WTC11 (cell line): ENCODE results near the gene IMMP1L. TPM values are rescaled to one million over a fixed set of nuclear protein-coding genes. Genes with fewer than 3 reads are reported as not detected.
A peak's percentile ranks its signal among the peaks of the same experiment; 100 is the strongest.

Experiments
- ATAC-seq: fragments of 200-7000 bp; cut with Tn5 transposase; 2 replicates; pipeline ENCODE4 v1.10.0; 2021; ENCODE audit warnings: mild to moderate bottlenecking, moderate library complexity
- CTCF ChIA-PET: fragments of 300-600 bp; sonication (Branson Sonifier 250); formaldehyde crosslinking; loops from one replicate; lab custom pipeline; 2021; ENCODE audit warnings: antibody characterized with exemption; lab: Charles Lee
- POLR2A ChIA-PET: fragments of 350-600 bp; sonication (Branson Sonifier 250); formaldehyde crosslinking; loops from one replicate; lab custom pipeline; 2021; ENCODE audit warnings: antibody characterized with exemption; lab: Charles Lee
- DNase-seq: peaks from one replicate; pipeline ENCODE4 v3.0.0; 2021; ENCODE audit warnings: low spot score
- H3K27ac Mint-ChIP-seq: 2 replicates; pipeline ENCODE4 v1.8.0; 2021; ENCODE audit warnings: mixed read lengths
- H3K27me3 Mint-ChIP-seq: 2 replicates; pipeline ENCODE4 v1.8.0; 2021; ENCODE audit warnings: low read depth, mild to moderate bottlenecking, moderate library complexity, mixed read lengths
- H3K36me3 Mint-ChIP-seq: 2 replicates; pipeline ENCODE4 v1.8.0; 2021; ENCODE audit warnings: mixed read lengths
- H3K4me1 Mint-ChIP-seq: 2 replicates; pipeline ENCODE4 v1.8.0; 2022; ENCODE audit warnings: mixed read lengths
- H3K4me3 Mint-ChIP-seq: 2 replicates; pipeline ENCODE4 v1.8.0; 2021; ENCODE audit warnings: mild to moderate bottlenecking, moderate library complexity, mixed read lengths
- H3K9me3 Mint-ChIP-seq: 2 replicates; pipeline ENCODE4 v1.8.0; 2021; ENCODE audit warnings: mixed read lengths
- ATF1 ChIP-seq: sonication (generic); formaldehyde crosslinking; IDR thresholded peaks from 2 replicates; pipeline ENCODE4 v1.8.1; 2023; ENCODE audit warnings: mild to moderate bottlenecking, moderate library complexity, missing genetic modification reagents
- CBFB ChIP-seq: sonication (generic); formaldehyde crosslinking; IDR thresholded peaks from 2 replicates; pipeline ENCODE4 v1.8.1; 2022; ENCODE audit warnings: mild to moderate bottlenecking, low read depth, missing genetic modification reagents
- CDX4 ChIP-seq: fragments of 250-450 bp; sonication (Bioruptor Pico); IDR thresholded peaks from 2 replicates; pipeline ENCODE4 v1.9.0; 2021; ENCODE audit warnings: moderate library complexity, mild to moderate bottlenecking, inconsistent platforms, borderline replicate concordance
- CREB1 ChIP-seq: sonication (generic); formaldehyde crosslinking; IDR thresholded peaks from 2 replicates; pipeline ENCODE4 v1.8.0; 2023; ENCODE audit warnings: mild to moderate bottlenecking, missing genetic modification reagents
- ESRRA ChIP-seq: sonication (generic); formaldehyde crosslinking; IDR thresholded peaks from 2 replicates; pipeline ENCODE4 v1.8.1; 2022; ENCODE audit warnings: mild to moderate bottlenecking, missing genetic modification reagents, borderline replicate concordance
- ETV6 ChIP-seq: sonication (generic); formaldehyde crosslinking; IDR thresholded peaks from 2 replicates; pipeline ENCODE4 v1.8.1; 2022; ENCODE audit warnings: mild to moderate bottlenecking, missing genetic modification reagents
- FOXP4 ChIP-seq: sonication (generic); formaldehyde crosslinking; IDR thresholded peaks from 2 replicates; pipeline ENCODE4 v1.8.0; 2022; ENCODE audit warnings: mild to moderate bottlenecking, missing genetic modification reagents
- GABPB1 ChIP-seq: sonication (generic); formaldehyde crosslinking; IDR thresholded peaks from 2 replicates; pipeline ENCODE4 v1.8.1; 2023; ENCODE audit warnings: mild to moderate bottlenecking, missing genetic modification reagents
- NFYB ChIP-seq: sonication (generic); formaldehyde crosslinking; conservative IDR thresholded peaks from 2 replicates; pipeline ENCODE4 v1.8.0; 2022; ENCODE audit warnings: low read depth, missing genetic modification reagents
- NR3C1 ChIP-seq: sonication (generic); formaldehyde crosslinking; conservative IDR thresholded peaks from 2 replicates; pipeline ENCODE4 v1.8.1; 2023; ENCODE audit warnings: low read depth, mild to moderate bottlenecking, missing genetic modification reagents
- SMAD3 ChIP-seq: sonication (generic); formaldehyde crosslinking; IDR thresholded peaks from 2 replicates; pipeline ENCODE4 v1.8.0; 2022; ENCODE audit warnings: missing genetic modification reagents, mild to moderate bottlenecking, borderline replicate concordance
- SMAD4 ChIP-seq: sonication (generic); formaldehyde crosslinking; IDR thresholded peaks from 2 replicates; pipeline ENCODE4 v1.8.0; 2022; ENCODE audit warnings: mild to moderate bottlenecking, missing genetic modification reagents
- STAT6 ChIP-seq: sonication (generic); formaldehyde crosslinking; conservative IDR thresholded peaks from 2 replicates; pipeline ENCODE4 v1.8.1; 2023; ENCODE audit warnings: mild to moderate bottlenecking, low read depth, missing genetic modification reagents, moderate library complexity
- TCF7 ChIP-seq: sonication (generic); formaldehyde crosslinking; IDR thresholded peaks from 2 replicates; pipeline ENCODE4 v1.8.0; 2022; ENCODE audit warnings: mild to moderate bottlenecking, low read depth, missing genetic modification reagents, moderate library complexity
- ZBTB43 ChIP-seq: sonication (generic); formaldehyde crosslinking; IDR thresholded peaks from 2 replicates; pipeline ENCODE4 v1.8.1; 2023; ENCODE audit warnings: mild to moderate bottlenecking, missing genetic modification reagents
- ZNF138 ChIP-seq: sonication (generic); formaldehyde crosslinking; conservative IDR thresholded peaks from 2 replicates; pipeline ENCODE4 v1.8.1; 2022; ENCODE audit warnings: mild to moderate bottlenecking, moderate library complexity, missing genetic modification reagents
- ZNF416 ChIP-seq: fragments of 250-450 bp; sonication (Bioruptor Pico); IDR thresholded peaks from 2 replicates; pipeline ENCODE4 v1.9.0; 2021; ENCODE audit warnings: mild to moderate bottlenecking, inconsistent platforms
- ZNF532 ChIP-seq: fragments of 250-450 bp; sonication (Bioruptor Pico); IDR thresholded peaks from 2 replicates; pipeline ENCODE4 v1.9.0; 2021; ENCODE audit warnings: mild to moderate bottlenecking, borderline replicate concordance
- total RNA-seq: library from RNA; stranded (reverse); gene quantifications from 3 replicates; pipeline ENCODE4 v1.2.3, GENCODE V29; 2021

IMMP1L gene
- total RNA-seq, 1 experiment from 2014 or later, result 29.6 TPM

- no peak for TF ChIP-seq NR3C1 (CRISPR knock-in tag)
- TF ChIP-seq ZNF416 (CRISPR knock-in tag), result no peak
- peak; percentile 65; the same call in 1 of the 2 replicates for TF ChIP-seq ETV6 (CRISPR knock-in tag)
- no peak for TF ChIP-seq CDX4 (CRISPR knock-in tag)
- TF ChIP-seq ZBTB43 (CRISPR knock-in tag), result peak; percentile 14; the same call in 1 of the 2 replicates
- TF ChIP-seq SMAD3 (CRISPR knock-in tag), result 0 out of 2 replicates have a peak, but pooled peaks have one; percentile 59
- no peak for TF ChIP-seq ESRRA (CRISPR knock-in tag)
- TF ChIP-seq CBFB (CRISPR knock-in tag), result no peak
- peak; percentile 23; the same call in 1 of the 2 replicates for TF ChIP-seq GABPB1 (CRISPR knock-in tag)
These were observed at the start of gene IMMP1L, which contains the start of gene ELP4 (continued) for GRCh38 chr11:31509429-31510345.

- ChIA-PET CTCF (interaction anchor here (0.9 kb wide), 1 partner anchor 84 kb away, joined by 4 read pairs; no protein-coding TSS in a partner anchor), POLR2A (interaction anchor here (0.5 kb wide), 1 partner anchor 128 kb away, joined by 3 read pairs; no protein-coding TSS in a partner anchor)
- H3K4me1 Mint-ChIP-seq, result peaks cover 19% of the 10 kb centered on the region
- peak overlapping the region; percentile 81; the same call in 1 of the 2 replicates for H3K27ac Mint-ChIP-seq
- H3K4me3 Mint-ChIP-seq, result no peak overlapping the region
- ATAC-seq, result peak; percentile 51
- H3K27me3 Mint-ChIP-seq, result no peaks in the 10 kb centered on the region
- H3K36me3 Mint-ChIP-seq, result peaks cover 14% of the 10 kb centered on the region
- H3K9me3 Mint-ChIP-seq, result peaks cover 20% of the 10 kb centered on the region
- TF ChIP-seq ATF1 (CRISPR knock-in tag) (no peak), ZNF532 (CRISPR knock-in tag) (no peak), CREB1 (CRISPR knock-in tag) (no peak), ZNF138 (CRISPR knock-in tag) (no peak), SMAD4 (CRISPR knock-in tag) (no peak), NFYB (CRISPR knock-in tag) (no peak), FOXP4 (CRISPR knock-in tag) (no peak), CBFB (CRISPR knock-in tag) (no peak), CDX4 (CRISPR knock-in tag) (no peak), STAT6 (no peak), TCF7 (no peak)
- no peak for DNase-seq
These were observed 48.6 kb upstream of the IMMP1L start for GRCh38 chr11:31558001-31558400.
